NB4 (cell line): ENCODE data around the gene HSPB1.

Experiments used
- TF ChIP-seq, protein P1 (sequence below): IDR thresholded peaks from one replicate; pipeline ENCODE4 v1.5.1; 2012; ENCODE audit warnings: low read depth, low read length
- TF ChIP-seq, protein P2 (sequence below): IDR thresholded peaks from 2 replicates; pipeline ENCODE4 v1.6.1; 2011; ENCODE audit warnings: low read depth, low read length

DNA sequence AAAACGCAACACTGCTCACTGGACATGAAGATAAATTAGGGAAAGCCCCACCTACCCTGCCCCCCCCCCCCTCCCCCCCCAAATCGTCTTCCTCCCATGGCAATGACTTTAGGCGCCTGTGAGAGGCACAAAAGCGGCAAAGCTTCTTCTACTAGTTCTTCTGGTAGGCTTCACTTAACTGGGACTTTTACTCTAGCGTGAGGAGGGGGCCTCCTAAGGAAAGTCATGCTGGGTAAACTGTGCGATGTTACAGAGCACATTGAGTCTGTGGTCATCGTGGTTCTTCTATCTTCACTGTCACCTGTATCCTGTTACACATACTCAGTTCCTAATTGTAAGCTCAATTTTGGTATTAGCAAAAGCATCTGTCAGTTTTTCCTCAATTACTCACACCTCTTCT, 25.1 kb downstream of the HSPB1 start:
- TF ChIP-seq, protein P1, sequence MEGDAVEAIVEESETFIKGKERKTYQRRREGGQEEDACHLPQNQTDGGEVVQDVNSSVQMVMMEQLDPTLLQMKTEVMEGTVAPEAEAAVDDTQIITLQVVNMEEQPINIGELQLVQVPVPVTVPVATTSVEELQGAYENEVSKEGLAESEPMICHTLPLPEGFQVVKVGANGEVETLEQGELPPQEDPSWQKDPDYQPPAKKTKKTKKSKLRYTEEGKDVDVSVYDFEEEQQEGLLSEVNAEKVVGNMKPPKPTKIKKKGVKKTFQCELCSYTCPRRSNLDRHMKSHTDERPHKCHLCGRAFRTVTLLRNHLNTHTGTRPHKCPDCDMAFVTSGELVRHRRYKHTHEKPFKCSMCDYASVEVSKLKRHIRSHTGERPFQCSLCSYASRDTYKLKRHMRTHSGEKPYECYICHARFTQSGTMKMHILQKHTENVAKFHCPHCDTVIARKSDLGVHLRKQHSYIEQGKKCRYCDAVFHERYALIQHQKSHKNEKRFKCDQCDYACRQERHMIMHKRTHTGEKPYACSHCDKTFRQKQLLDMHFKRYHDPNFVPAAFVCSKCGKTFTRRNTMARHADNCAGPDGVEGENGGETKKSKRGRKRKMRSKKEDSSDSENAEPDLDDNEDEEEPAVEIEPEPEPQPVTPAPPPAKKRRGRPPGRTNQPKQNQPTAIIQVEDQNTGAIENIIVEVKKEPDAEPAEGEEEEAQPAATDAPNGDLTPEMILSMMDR: no peak
- TF ChIP-seq, protein P2, sequence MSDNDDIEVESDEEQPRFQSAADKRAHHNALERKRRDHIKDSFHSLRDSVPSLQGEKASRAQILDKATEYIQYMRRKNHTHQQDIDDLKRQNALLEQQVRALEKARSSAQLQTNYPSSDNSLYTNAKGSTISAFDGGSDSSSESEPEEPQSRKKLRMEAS: peak; percentile 82
